GM12878 (cell line): ENCODE data around the gene HAGHL. TPM values are rescaled to one million over a fixed set of nuclear protein-coding genes. Genes with fewer than 3 reads are reported as not detected.

Experiments
- ATAC-seq: fragments of 200-7000 bp; cut with Tn5 transposase; 3 replicates; pipeline ENCODE4 v1.9.1; 2020; ENCODE audit warnings: mild to moderate bottlenecking, moderate library complexity
- BruUV-seq: library from RNA; stranded (reverse); fragments of 400-500 nt; replicated peaks from 2 replicates; lab custom pipeline; 2021; lab: Mats Ljungman, UMichigan
- CTCF ChIA-PET: fragments of 300-600 bp; sonication (Branson Sonifier 250); formaldehyde crosslinking; extraction: SDS; loops from one replicate; lab custom pipeline; 2021; ENCODE audit warnings: inconsistent platforms; lab: Yijun Ruan, JAX
- POLR2A ChIA-PET: fragments of 350-600 bp; formaldehyde crosslinking; extraction: SDS; loops from one replicate; lab custom pipeline; 2021; ENCODE audit warnings: inconsistent platforms; lab: Charles Lee
- RAD21 ChIA-PET: fragments of 300-600 bp; sonication (Branson Sonifier 250); formaldehyde crosslinking; loops from one replicate; lab custom pipeline; 2023; ENCODE audit warnings: antibody characterized with exemption; ENCODE audit not compliant: unreplicated experiment; lab: Charles Lee
- SMC1A ChIA-PET: fragments of 300-600 bp; sonication (Branson Sonifier 250); formaldehyde crosslinking; loops from one replicate; lab custom pipeline; 2023; ENCODE audit not compliant: unreplicated experiment, uncharacterized antibody; lab: Charles Lee
- DNase-seq: peaks from one replicate; pipeline ENCODE4 v3.0.0-alpha.2; 2011; ENCODE audit warnings: low read depth, low spot score
- FAIRE-seq: peaks from 3 replicates; lab custom pipeline; 2011; peaks lifted over from hg19 to GRCh38; lab: Jason Lieb, UNC
- H2AFZ ChIP-seq: 2 replicates; pipeline ENCODE4 v1.6.0; 2011; ENCODE audit warnings: low read depth, low read length, control low read depth; ENCODE audit not compliant: control insufficient read depth
- H3K27ac ChIP-seq: 2 replicates; pipeline ENCODE4 v1.5.1; 2011; ENCODE audit warnings: control low read depth; ENCODE audit not compliant: control insufficient read depth, insufficient read depth
- H3K27me3 ChIP-seq, 2 experiments: replicated peaks in 1 of 2; 2 replicates each; pipeline versions ENCODE4 v1.6.0 to v1.6.1; 2011; ENCODE audit warnings: low read length in 1 of 2; ENCODE audit not compliant: control insufficient read depth in 2 of 2, insufficient read depth in 2 of 2
- H3K36me3 ChIP-seq, 2 experiments: 2 replicates each; pipeline ENCODE4 v1.5.1; 2011; ENCODE audit warnings: low read length in 1 of 2; ENCODE audit not compliant: control insufficient read depth in 2 of 2, insufficient read depth in 2 of 2
- H3K4me1 ChIP-seq: 2 replicates; pipeline ENCODE4 v1.6.1; 2011; ENCODE audit warnings: mild to moderate bottlenecking, low read length, moderate library complexity, mixed read lengths; ENCODE audit not compliant: control insufficient read depth, insufficient read depth
- H3K4me2 ChIP-seq: 2 replicates; pipeline ENCODE4 v1.6.0; 2011; ENCODE audit warnings: control low read depth; ENCODE audit not compliant: control insufficient read depth, insufficient read depth
- H3K4me3 ChIP-seq: fragments of 200-600 bp; sonication (generic); 2 replicates; pipeline ENCODE4 v1.5.1; 2016
- H3K79me2 ChIP-seq: 2 replicates; pipeline ENCODE4 v1.6.0; 2011; ENCODE audit warnings: low read length; ENCODE audit not compliant: control insufficient read depth, insufficient read depth
- H3K9ac ChIP-seq: 2 replicates; pipeline ENCODE4 v1.8.0; 2011; ENCODE audit warnings: low read length, control low read depth, mixed read lengths; ENCODE audit not compliant: control insufficient read depth, insufficient read depth
- H3K9me3 ChIP-seq: replicated peaks from 3 replicates; pipeline ENCODE4 v1.5.1; 2011; ENCODE audit warnings: mild to moderate bottlenecking, low read length; ENCODE audit not compliant: control insufficient read depth, insufficient read depth
- H4K20me1 ChIP-seq: 2 replicates; pipeline ENCODE4 v1.6.0; 2011; ENCODE audit not compliant: control insufficient read depth, insufficient read depth
- CBX5 ChIP-seq: sonication (generic); IDR thresholded peaks from 2 replicates; pipeline ENCODE4 v1.6.1; 2016; ENCODE audit warnings: low read depth, moderate library complexity, mild to moderate bottlenecking, inconsistent platforms
- EGR1 ChIP-seq, 2 experiments: IDR thresholded peaks; 1 replicate in 1 of 2; 2 replicates in 1 of 2; pipeline ENCODE4 v1.6.1; 2011 to 2012; ENCODE audit warnings: low read depth in 2 of 2, low read length in 2 of 2, borderline replicate concordance in 1 of 2, mild to moderate bottlenecking in 1 of 2, moderate library complexity in 1 of 2
- HDGF ChIP-seq: fragments of 450-650 bp; IDR thresholded peaks from 2 replicates; pipeline ENCODE4 v1.6.1; 2016; ENCODE audit warnings: antibody characterized with exemption
- NFYB ChIP-seq: IDR thresholded peaks from 2 replicates; pipeline ENCODE4 v1.6.1; 2011; ENCODE audit warnings: low read depth, mild to moderate bottlenecking, low read length, improper control_type of control experiment, moderate library complexity; ENCODE audit not compliant: insufficient read depth
- POLR2A ChIP-seq: IDR thresholded peaks from 2 replicates; pipeline ENCODE4 v1.6.1; 2011; ENCODE audit warnings: low read depth, mild to moderate bottlenecking, low read length
- SP1 ChIP-seq: IDR thresholded peaks from one replicate; pipeline ENCODE4 v1.6.1; 2011; ENCODE audit warnings: low read depth, low read length
- YBX1 ChIP-seq: fragments of 450-650 bp; IDR thresholded peaks from 2 replicates; pipeline ENCODE4 v1.6.1; 2016; ENCODE audit warnings: antibody characterized with exemption
- ZNF687 ChIP-seq: fragments of 450-650 bp; IDR thresholded peaks from 2 replicates; pipeline ENCODE4 v1.6.1; 2017; ENCODE audit warnings: mild to moderate bottlenecking, moderate library complexity
- ZSCAN29 ChIP-seq: fragments of 450-650 bp; IDR thresholded peaks from 2 replicates; pipeline ENCODE4 v1.6.1; 2017; ENCODE audit warnings: mild to moderate bottlenecking, moderate library complexity
- WGBS: methylation state at CpG from one replicate; pipeline ENCODE4 v1.1.6; 2016; ENCODE audit warnings: low lambda C conversion rate; ENCODE audit not compliant: insufficient replicate concordance, insufficient coverage; ENCODE audit errors: missing lambda C conversion rate; 5-methylcytosine and 5-hydroxymethylcytosine counted together
- in situ Hi-C: fragments of 300-500 bp; cut with MboI; formaldehyde crosslinking; loops from 9 replicates; pipeline ENCODE4 v1.14.3; 2018; ENCODE audit warnings: mixed read lengths
- intact Hi-C: fragments of 100-400 bp; cut with micrococcal nuclease; formaldehyde crosslinking; loops from one replicate; pipeline ENCODE4 v1.14.2; 2022; ENCODE audit not compliant: unreplicated experiment
- polyA plus RNA-seq, 11 experiments: library from polyadenylated mRNA; depleted of rRNA in 4 of 11; unstranded in 6 of 11; stranded (reverse) in 5 of 11; fragments of >200 nt; fragmentation: Nextera tagmentation in 4 of 11; fragmentation: Illumina TruSeq in 1 of 11; extraction: Ambion mirVana in 4 of 11; extraction: Trizol in 1 of 11; gene quantifications; 1 replicate in 1 of 11; 2 replicates in 10 of 11; pipeline versions ENCODE4 v1.2.1 to v1.2.3, GENCODE V29; 2011 to 2016; ENCODE audit warnings: inconsistent platforms in 2 of 11, missing spikeins in 2 of 11, low read depth in 1 of 11
- total RNA-seq, 4 experiments: library from RNA; depleted of rRNA in 3 of 4; stranded (reverse); fragments of >200 nt in 3 of 4; fragmentation: Illumina TruSeq in 1 of 4; extraction: Trizol in 1 of 4; gene quantifications; 2 replicates each; pipeline versions ENCODE4 v1.2.1 to v1.2.3, GENCODE V29; 2013 to 2021

Gene HAGHL
- total and polyA plus RNA-seq, 10 of the 15 experiments (the other 5 are each of a cell fraction or from before 2014, with no cell fraction given): 0.23 to 44.6 (median 16.4) TPM

DNA sequence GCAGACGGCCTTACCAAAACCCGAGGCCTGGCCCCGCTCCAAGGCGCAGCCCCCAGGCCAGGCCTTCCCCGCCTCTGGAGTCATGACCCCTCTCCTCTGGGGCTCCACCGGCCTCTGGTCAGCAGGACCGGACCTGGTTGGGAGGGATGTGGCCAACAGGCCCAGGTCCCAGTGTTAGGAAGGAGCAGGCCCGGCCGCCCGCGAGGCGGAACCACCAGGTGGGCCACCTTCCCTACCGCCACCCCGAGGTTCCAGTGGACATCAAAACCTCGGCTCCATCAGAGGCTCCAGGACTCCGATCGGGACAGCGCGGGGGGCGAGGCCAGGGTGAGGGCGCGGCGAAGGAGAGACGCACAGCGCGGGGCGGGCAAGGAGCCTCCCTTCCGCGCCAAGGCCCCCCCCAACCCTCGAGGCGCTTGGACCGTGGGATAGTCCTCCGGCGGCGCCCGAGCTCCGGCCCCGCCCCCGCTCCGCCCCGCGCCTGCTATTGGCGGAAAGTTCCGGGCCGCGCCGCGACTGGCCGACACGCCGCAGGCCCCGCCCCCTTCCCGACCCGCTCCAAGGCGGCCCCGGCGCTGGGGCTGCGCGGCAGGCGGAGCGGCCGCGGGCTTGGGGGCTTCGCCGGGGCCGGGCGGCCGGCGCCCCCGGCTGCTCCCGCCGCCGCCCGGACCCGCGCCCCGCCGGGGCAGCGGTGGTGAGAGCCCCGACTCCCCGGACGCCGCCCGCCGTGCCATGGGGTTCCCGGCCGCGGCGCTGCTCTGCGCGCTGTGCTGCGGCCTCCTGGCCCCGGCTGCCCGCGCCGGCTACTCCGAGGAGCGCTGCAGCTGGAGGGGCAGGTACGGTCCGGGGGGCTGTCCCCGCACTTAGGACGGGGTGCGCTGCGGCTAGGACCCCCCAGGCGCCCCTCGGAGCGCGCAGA is 12.1 kb upstream of the HAGHL start, which contains the start of gene METRN:
Gene METRN, plus strand, starts transcription at position 561 of the 919 bp plus-strand sequence. Its CDS starts 172 bp downstream, at position 733.
- 14% methylated on average over 55 of the region's 108 CpGs for WGBS
- CTCF ChIA-PET: interaction anchor here (1.9 to 2.2 kb wide), 3 partner anchors 23 to 70 kb away, joined by 5 to 9 read pairs (median 6); partner anchors contain the start of gene CIAO3
- 0 out of 2 replicates have a peak, but pooled peaks cover 2% of the 10 kb centered on the region for H4K20me1 ChIP-seq
- peak within 1 kb of the TSS; percentile 63 for H2AFZ ChIP-seq
- H3K27ac ChIP-seq: no peak within 1 kb of the TSS
- RAD21 ChIA-PET: interaction anchor here (1.5 kb wide), 1 partner anchor 70 kb away, joined by 5 read pairs; no protein-coding TSS in a partner anchor
- peak within 1 kb of the TSS; percentile 58 for H3K4me3 ChIP-seq
- peak within 1 kb of the TSS; percentile 82 for H3K4me2 ChIP-seq
- no peaks in the 10 kb centered on the region for H3K36me3 ChIP-seq
- DNase-seq (no peak), ATAC-seq (peak; percentile 88), FAIRE-seq (no peak)
- POLR2A ChIA-PET: interaction anchor here (1.6 to 2.4 kb wide), 2 partner anchors 20 to 74 kb away, joined by 4 to 7 read pairs; partner anchors contain the start of genes CHTF18 and RPUSD1
- no peaks in the 10 kb centered on the region for H3K9me3 ChIP-seq
- intact Hi-C loops: no loop called here
- H3K4me1 ChIP-seq: peaks cover 7% of the 10 kb centered on the region
- BruUV-seq: no TSS peak
- TF ChIP-seq EGR1 (IDR thresholded peaks at IDR 0.05; ENCODE audit: borderline replicate concordance in 1 of 2, low read depth in 2 of 2, low read length in 2 of 2) (peak in 1 of 2 experiments; percentile 58; a peak in 2 of 3 replicates), NFYB (peak; percentile 92), CBX5 (no peak), SP1 (peak; percentile 75), ZSCAN29 (no peak), ZNF687 (no peak), POLR2A (peak; percentile 55; the same call in 1 of the 2 replicates), YBX1 (no peak), HDGF (no peak)
- H3K9ac ChIP-seq: no peak within 1 kb of the TSS
- no peaks in the 10 kb centered on the region for H3K27me3 ChIP-seq
- in situ Hi-C loops: loop anchor here (5.0 kb wide), 1 partner anchor 72 kb away; the partner anchor contains the start of genes CHTF18 and RPUSD1
- SMC1A ChIA-PET: interaction anchor here (1.0 kb wide), 2 partner anchors 11 to 23 kb away, joined by 3 read pairs; partner anchors contain the start of gene CCDC78
- H3K79me2 ChIP-seq: no peaks in the 10 kb centered on the region
